ENCODE measurements around the gene DNAH7.

- TF ChIP-seq CTCF (conservative IDR thresholded peaks at IDR 0.05; ENCODE audit: low read depth in 2 of 2) (no peak), REST (IDR thresholded peaks at IDR 0.05; ENCODE audit: unreplicated experiment) (no peak), POLR2AphosphoS5 (IDR thresholded peaks at IDR 0.05; ENCODE audit: low read depth) (no peak), EZH2phosphoT487 (IDR thresholded peaks at IDR 0.05; ENCODE audit: unreplicated experiment) (no peak), NANOG (IDR thresholded peaks at IDR 0.05; ENCODE audit: borderline replicate concordance) (no peak), EZH2 (IDR thresholded peaks at IDR 0.05; ENCODE audit: low read depth, unreplicated experiment) (no peak), CREB1 (CRISPR knock-in tag; IDR thresholded peaks at IDR 0.05; ENCODE audit: low read depth) (no peak), JUNB (IDR thresholded peaks at IDR 0.05; ENCODE audit: unreplicated experiment) (no peak), ZNF331 (CRISPR knock-in tag; IDR thresholded peaks at IDR 0.05; ENCODE audit: low read depth) (no peak)
These were observed 32.8 kb upstream of the DNAH7 start for GRCh38 chr2:196101325-196101991.
